B cell (primary cell): Measurements from ENCODE around the gene NYNRIN. TPM values are rescaled to one million over a fixed set of nuclear protein-coding genes. Genes with fewer than 3 reads are reported as not detected.
A peak's percentile ranks its signal among the peaks of the same experiment; 100 is the strongest.

Source experiments
- ATAC-seq: fragments of 200-7000 bp; cut with Tn5 transposase; one replicate; pipeline ENCODE4 v1.10.0; 2021; ENCODE audit warnings: low read depth, mild to moderate bottlenecking, moderate number of reproducible peaks, moderate library complexity
- CTCF ChIA-PET: fragments of 350-600 bp; sonication (Branson Sonifier 250); formaldehyde crosslinking; loops from one replicate; lab custom pipeline; 2021; ENCODE audit warnings: antibody characterized with exemption, inconsistent platforms; lab: Charles Lee
- POLR2A ChIA-PET: fragments of 350-600 bp; sonication (Branson Sonifier 250); formaldehyde crosslinking; loops from one replicate; lab custom pipeline; 2021; ENCODE audit warnings: antibody characterized with exemption; lab: Charles Lee
- DNase-seq: peaks from one replicate; pipeline ENCODE4 v3.0.0; 2013
- H2AFZ ChIP-seq: 2 replicates; pipeline ENCODE4 v1.6.1; 2012; ENCODE audit warnings: mild to moderate bottlenecking, low read depth, low read length; ENCODE audit not compliant: insufficient read depth, poor library complexity, severe bottlenecking
- H3K27ac ChIP-seq, 2 donors: 1 replicate in 1 of 2; 2 replicates in 1 of 2; pipeline ENCODE4 v1.5.1; 2012 to 2013; ENCODE audit warnings: low read length in 2 of 2, mild to moderate bottlenecking in 2 of 2, moderate library complexity in 1 of 2
- H3K27me3 ChIP-seq, 4 experiments: fragments of 200-600 bp in 1 of 4; sonication (generic) in 1 of 4; replicated peaks in 1 of 4; 1 replicate in 2 of 4; 2 replicates in 2 of 4; pipeline versions ENCODE4 v1.6.1 to v1.7.0; 2013 to 2016; ENCODE audit warnings: low read length in 3 of 4, mild to moderate bottlenecking in 2 of 4, mixed read lengths in 1 of 4, moderate library complexity in 1 of 4; ENCODE audit not compliant: insufficient read depth in 4 of 4, control insufficient read depth in 3 of 4; ENCODE audit errors: control extremely low read depth in 1 of 4
- H3K36me3 ChIP-seq, 2 experiments: replicated peaks in 1 of 2; 1 replicate in 1 of 2; 2 replicates in 1 of 2; pipeline versions ENCODE4 v1.6.1 to v1.7.1; 2013; ENCODE audit warnings: low read length in 1 of 2; ENCODE audit not compliant: insufficient read depth in 2 of 2, control insufficient read depth in 1 of 2; ENCODE audit errors: control extremely low read depth in 1 of 2, extremely low read depth in 1 of 2
- H3K4me1 ChIP-seq, 2 donors: fragments of 200-600 bp in 1 of 2; sonication (generic) in 1 of 2; 1 replicate in 1 of 2; 2 replicates in 1 of 2; pipeline versions ENCODE4 v1.5.1 to v1.6.1; 2013 to 2017; ENCODE audit warnings: low read length in 2 of 2; ENCODE audit not compliant: control insufficient read depth in 2 of 2, insufficient read depth in 2 of 2
- H3K4me2 ChIP-seq: replicated peaks from 2 replicates; pipeline ENCODE3; 2012; ENCODE audit warnings: mild to moderate bottlenecking, low read depth, low read length; ENCODE audit not compliant: poor library complexity, severe bottlenecking
- H3K4me3 ChIP-seq, 5 experiments: fragments of 200-600 bp in 1 of 5; sonication (generic) in 1 of 5; 1 replicate in 3 of 5; 2 replicates in 2 of 5; pipeline versions ENCODE4 v1.5.1 to v1.7.0; 2011 to 2016; ENCODE audit warnings: low read length in 4 of 5, mild to moderate bottlenecking in 4 of 5, low read depth in 2 of 5, control low read depth in 1 of 5, moderate library complexity in 1 of 5; ENCODE audit not compliant: insufficient read depth in 1 of 5; ENCODE audit errors: control extremely low read depth in 1 of 5, extremely low read depth in 1 of 5
- H3K79me2 ChIP-seq: fragments of 200-600 bp; sonication (generic); one replicate; pipeline ENCODE4 v1.6.0; 2016; ENCODE audit warnings: low read length; ENCODE audit not compliant: control insufficient read depth, insufficient read depth
- H3K9ac ChIP-seq: fragments of 200-600 bp; sonication (generic); 2 replicates; pipeline ENCODE4 v1.6.1; 2017; ENCODE audit warnings: mild to moderate bottlenecking, low read length, moderate library complexity
- H3K9me3 ChIP-seq, 3 donors: one replicate each; pipeline versions ENCODE4 v1.6.1 to v1.7.1; 2013; ENCODE audit warnings: low read length in 2 of 3; ENCODE audit not compliant: control insufficient read depth in 2 of 3, insufficient read depth in 1 of 3; ENCODE audit errors: control extremely low read depth in 1 of 3
- H4K20me1 ChIP-seq: 2 replicates; pipeline ENCODE4 v1.6.0; 2012; ENCODE audit warnings: mild to moderate bottlenecking, low read length; ENCODE audit not compliant: insufficient read depth, control insufficient read depth, poor library complexity, severe bottlenecking
- H3K27ac Mint-ChIP-seq: one replicate; pipeline ENCODE4 v1.8.0; 2021; ENCODE audit warnings: mixed read lengths
- H3K27me3 Mint-ChIP-seq: one replicate; pipeline ENCODE4 v1.8.0; 2021; ENCODE audit warnings: mixed read lengths
- H3K4me1 Mint-ChIP-seq: one replicate; pipeline ENCODE4 v1.8.0; 2021; ENCODE audit warnings: mixed read lengths
- H3K4me3 Mint-ChIP-seq: one replicate; pipeline ENCODE4 v1.8.0; 2021; ENCODE audit warnings: mixed read lengths
- H3K9me3 Mint-ChIP-seq: one replicate; pipeline ENCODE4 v1.8.0; 2022; ENCODE audit warnings: mixed read lengths; ENCODE audit not compliant: insufficient read depth
- EZH2 ChIP-seq: IDR thresholded peaks from 2 replicates; pipeline ENCODE4 v1.6.1; 2012; ENCODE audit warnings: borderline replicate concordance, low read depth, mild to moderate bottlenecking, moderate library complexity, low read length; ENCODE audit not compliant: insufficient read depth, poor library complexity, severe bottlenecking
- WGBS: methylation state at CpG from one replicate; pipeline ENCODE4 v1.1.5; 2013; ENCODE audit warnings: missing lambda C conversion rate; ENCODE audit not compliant: insufficient coverage; 5-methylcytosine and 5-hydroxymethylcytosine counted together
- intact Hi-C: fragments of 100-400 bp; cut with micrococcal nuclease; formaldehyde crosslinking; loops from one replicate; pipeline ENCODE4 v1.10.0; 2022
- polyA plus RNA-seq: library from polyadenylated mRNA; depleted of rRNA; stranded (reverse); fragments of >200 nt; gene quantifications from 2 replicates; pipeline ENCODE4 v1.2.3, GENCODE V29; 2012
- total RNA-seq, 2 donors: library from RNA; stranded (reverse); fragments of 120-200 nt in 1 of 2; gene quantifications; 1 replicate in 1 of 2; 2 replicates in 1 of 2; pipeline versions ENCODE4 v1.2.3 to v1.2.4, GENCODE V29; 2013 to 2022
- TF ChIP-seq, protein P1 (sequence below): fragments of 200-600 bp; IDR thresholded peaks from one replicate; pipeline ENCODE4 v1.8.0; 2022; ENCODE audit warnings: antibody characterized with exemption, mild to moderate bottlenecking

Gene NYNRIN
- total and polyA plus RNA-seq, 2 donors (not counting 1 experiment from before 2014, with no cell fraction given): 0.04 to 0.34 TPM

DNA sequence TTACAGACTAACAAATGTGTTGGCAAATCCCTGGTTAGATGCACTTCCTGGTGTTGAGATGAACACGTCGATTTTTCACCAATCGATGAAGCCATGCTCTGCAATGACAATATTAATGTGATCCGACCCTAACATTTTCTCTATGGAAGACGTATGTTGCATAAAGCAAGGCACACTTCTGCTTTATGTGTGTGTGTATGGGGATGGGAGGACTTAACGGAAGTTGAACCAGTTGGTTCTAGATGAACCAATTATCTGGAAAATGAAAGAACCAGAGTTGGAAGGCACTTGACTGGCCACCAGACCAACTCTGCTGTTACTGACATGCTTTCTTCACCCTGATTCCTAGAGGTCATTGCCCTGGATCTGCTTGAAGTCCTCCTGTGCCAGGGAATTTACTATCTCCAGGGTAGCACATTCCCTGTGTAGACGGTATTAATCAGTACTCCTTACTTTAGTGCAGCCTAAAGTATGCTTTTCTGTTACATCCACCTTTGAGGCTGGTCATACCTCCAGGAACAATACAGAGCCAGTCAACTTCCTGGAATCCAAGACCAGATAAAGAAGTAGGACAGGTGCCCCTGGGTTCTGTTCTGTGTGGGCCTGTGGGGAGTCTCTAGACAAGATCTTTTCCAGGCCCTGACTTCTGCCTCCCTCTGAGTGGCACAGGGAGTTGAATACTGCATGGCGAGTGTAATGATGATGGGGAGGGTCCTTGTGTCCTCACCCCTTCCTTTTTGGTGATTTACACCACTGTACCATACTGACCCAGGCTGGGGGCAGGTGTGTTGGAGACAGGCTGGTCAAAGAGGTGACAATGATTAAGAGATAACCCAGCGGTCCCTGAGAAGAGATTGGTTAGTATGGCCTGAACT lies 39.7 kb downstream of the NYNRIN start:
- Mint-ChIP-seq H3K9me3 (no peaks in the 10 kb centered on the region), H3K27me3 (no peaks in the 10 kb centered on the region), H3K4me3 (no peak overlapping the region), H3K4me1 (peaks cover 73% of the 10 kb centered on the region), H3K27ac (peak overlapping the region; percentile 81)
- peaks cover 32% of the 10 kb centered on the region for H3K79me2 ChIP-seq
- no peak overlapping the region for H2AFZ ChIP-seq
- peaks cover 70% of the 10 kb centered on the region for H4K20me1 ChIP-seq
- H3K27ac ChIP-seq: peak overlapping the region in 1 of 2 donors; percentile 29
- no peak for TF ChIP-seq EZH2
- no peak for ATAC-seq
- H3K9me3 ChIP-seq: no peaks in the 10 kb centered on the region
- intact Hi-C loops: loop anchor here (10.0 kb wide), 1 partner anchor 1344 kb away; the partner anchor contains the start of genes ACIN1 and C14orf119
- DNase-seq: no peak
- no peaks in the 10 kb centered on the region for H3K27me3 ChIP-seq
- H3K4me2 ChIP-seq: no peak overlapping the region
- no peak overlapping the region for H3K9ac ChIP-seq
- ChIA-PET CTCF (interaction anchor here (0.7 to 17.4 kb wide), 10 partner anchors 26 to 268 kb away, joined by 3 to 650 read pairs (median 12); partner anchors contain the start of genes ADCY4, CIDEB, LTB4R and RIPK3), POLR2A (interaction anchor here (2.8 kb wide), 1 partner anchor 105 kb away, joined by 20 read pairs; no protein-coding TSS in a partner anchor)
- no peak overlapping the region for H3K4me3 ChIP-seq
- H3K4me1 ChIP-seq: peaks cover 36 to 43% of the 10 kb centered on the region in 2 donors
- 79% methylated on average over 6 of the region's 9 CpGs for WGBS
- peaks cover 0 to 72% of the 10 kb centered on the region in 2 experiments for H3K36me3 ChIP-seq

GRCh38 chr14:24439257-24439656 lies 40.5 kb downstream of the NYNRIN start:
- Histone ChIP-seq H2AFZ (no peak overlapping the region), H3K4me3 (no peak overlapping the region), H3K27me3 (no peaks in the 10 kb centered on the region), H3K36me3 (peaks cover 0 to 64% of the 10 kb centered on the region in 2 experiments), H3K9ac (no peak overlapping the region), H3K4me2 (no peak overlapping the region), H3K9me3 (no peaks in the 10 kb centered on the region), H3K27ac (no peak overlapping the region), H4K20me1 (peaks cover 70% of the 10 kb centered on the region), H3K79me2 (peaks cover 33% of the 10 kb centered on the region), H3K4me1 (peaks cover 38 to 45% of the 10 kb centered on the region in 2 donors)
- Mint-ChIP-seq H3K9me3 (no peaks in the 10 kb centered on the region), H3K4me1 (peaks cover 75% of the 10 kb centered on the region), H3K4me3 (no peak overlapping the region), H3K27me3 (no peaks in the 10 kb centered on the region), H3K27ac (peak overlapping the region; percentile 42)
- CTCF ChIA-PET: interaction anchor here (0.7 to 17.4 kb wide), 4 partner anchors 8 to 267 kb away, joined by 3 to 650 read pairs (median 30); partner anchors contain the start of genes ADCY4, CBLN3, KHNYN and LTB4R
- ATAC-seq (no peak), DNase-seq (no peak)
- TF ChIP-seq, protein P1, sequence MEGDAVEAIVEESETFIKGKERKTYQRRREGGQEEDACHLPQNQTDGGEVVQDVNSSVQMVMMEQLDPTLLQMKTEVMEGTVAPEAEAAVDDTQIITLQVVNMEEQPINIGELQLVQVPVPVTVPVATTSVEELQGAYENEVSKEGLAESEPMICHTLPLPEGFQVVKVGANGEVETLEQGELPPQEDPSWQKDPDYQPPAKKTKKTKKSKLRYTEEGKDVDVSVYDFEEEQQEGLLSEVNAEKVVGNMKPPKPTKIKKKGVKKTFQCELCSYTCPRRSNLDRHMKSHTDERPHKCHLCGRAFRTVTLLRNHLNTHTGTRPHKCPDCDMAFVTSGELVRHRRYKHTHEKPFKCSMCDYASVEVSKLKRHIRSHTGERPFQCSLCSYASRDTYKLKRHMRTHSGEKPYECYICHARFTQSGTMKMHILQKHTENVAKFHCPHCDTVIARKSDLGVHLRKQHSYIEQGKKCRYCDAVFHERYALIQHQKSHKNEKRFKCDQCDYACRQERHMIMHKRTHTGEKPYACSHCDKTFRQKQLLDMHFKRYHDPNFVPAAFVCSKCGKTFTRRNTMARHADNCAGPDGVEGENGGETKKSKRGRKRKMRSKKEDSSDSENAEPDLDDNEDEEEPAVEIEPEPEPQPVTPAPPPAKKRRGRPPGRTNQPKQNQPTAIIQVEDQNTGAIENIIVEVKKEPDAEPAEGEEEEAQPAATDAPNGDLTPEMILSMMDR: no peak
- TF ChIP-seq EZH2: no peak
- WGBS: no CpG with 5 or more reads among the region's 1 CpG
- POLR2A ChIA-PET: no interaction called here
- intact Hi-C loops: loop anchor here (10.0 kb wide), 1 partner anchor 1344 kb away; the partner anchor contains the start of genes ACIN1 and C14orf119
